Measurements from ENCODE around the gene RPTOR.
"Not testable (repeated sequence)": the region's sequence is repeated elsewhere in the genome, so short reads cannot be mapped to it uniquely, and the experiment has no call there.

The RPTOR gene

GRCh38 chr17:80695979-80696378 lies 151.3 kb downstream of the RPTOR start:
- DNase-seq (ENCODE audit: low read depth), result no peak

- DNase-seq (ENCODE audit: low read depth), result no peak
These were observed 151.8 kb downstream of the RPTOR start for GRCh38 chr17:80696456-80696855.

GRCh38 chr17:80696964-80697363 lies 152.3 kb downstream of the RPTOR start:
- no peak for DNase-seq (ENCODE audit: low read depth)

- no peak for DNase-seq (ENCODE audit: low read depth)
These were observed 153.7 kb downstream of the RPTOR start for GRCh38 chr17:80698297-80698696.

GRCh38 chr17:80699205-80699604 lies 154.6 kb downstream of the RPTOR start:
- not testable (repeated sequence) for DNase-seq (ENCODE audit: low read depth)

- no peak for DNase-seq (ENCODE audit: low read depth)
These were observed 157.1 kb downstream of the RPTOR start for GRCh38 chr17:80701730-80702129.

GRCh38 chr17:80702315-80703141 lies 157.9 kb downstream of the RPTOR start:
- DNase-seq (ENCODE audit: low read depth), result no peak

- DNase-seq (ENCODE audit: low read depth), result no peak
These were observed 158.5 kb downstream of the RPTOR start for GRCh38 chr17:80703142-80703478.

- DNase-seq (ENCODE audit: low read depth), result no peak
These were observed 159.8 kb downstream of the RPTOR start for GRCh38 chr17:80704381-80704819.

- no peak for DNase-seq (ENCODE audit: low read depth)
These were observed 160.3 kb downstream of the RPTOR start for GRCh38 chr17:80704894-80705293.

GRCh38 chr17:80705988-80706387 lies 161.3 kb downstream of the RPTOR start:
- DNase-seq (ENCODE audit: low read depth), result no peak

GRCh38 chr17:80706463-80706867 lies 161.8 kb downstream of the RPTOR start:
- DNase-seq (ENCODE audit: low read depth), result no peak

- DNase-seq (ENCODE audit: low read depth), result no peak
These were observed 163.8 kb downstream of the RPTOR start for GRCh38 chr17:80708480-80708879.

- no peak for DNase-seq (ENCODE audit: low read depth)
These were observed 164.6 kb downstream of the RPTOR start for GRCh38 chr17:80709090-80709695.

- DNase-seq (ENCODE audit: low read depth), result no peak
These were observed 166.2 kb downstream of the RPTOR start for GRCh38 chr17:80710714-80711302.

- no peak for DNase-seq (ENCODE audit: low read depth)
These were observed 167.5 kb downstream of the RPTOR start for GRCh38 chr17:80712089-80712488.

- DNase-seq (ENCODE audit: low read depth), result no peak
These were observed 168.0 kb downstream of the RPTOR start for GRCh38 chr17:80712606-80713005.

GRCh38 chr17:80716986-80717719 lies 172.5 kb downstream of the RPTOR start:
- DNase-seq (ENCODE audit: low read depth), result no peak

- no peak for DNase-seq (ENCODE audit: low read depth)
These were observed 173.1 kb downstream of the RPTOR start for GRCh38 chr17:80717720-80718083.

- no peak for DNase-seq (ENCODE audit: low read depth)
These were observed 173.8 kb downstream of the RPTOR start for GRCh38 chr17:80718428-80718827.

- DNase-seq (ENCODE audit: low read depth), result no peak
These were observed 174.8 kb downstream of the RPTOR start for GRCh38 chr17:80719449-80719848.

Measured in stimulated activated CD8-positive, alpha-beta memory T cell treated with anti-CD3 and anti-CD28 coated beads, Interleukin-12 subunit alpha, Interleukin-12 subunit beta, amount 100 ng/mL, for 4 hours (primary cell).